CD4-positive, CD25-positive, alpha-beta regulatory T cell (primary cell): ENCODE data around the gene BCL2A1. TPM values are rescaled to one million over a fixed set of nuclear protein-coding genes. Genes with fewer than 3 reads are reported as not detected.
A peak's percentile ranks its signal among the peaks of the same experiment; 100 is the strongest.

Experiments used
- ATAC-seq, 2 donors: fragments of 150-1000 bp; cut with Tn5 transposase; one replicate each; pipeline ENCODE4 v1.10.0; 2021; ENCODE audit warnings: low read depth in 2 of 2, moderate number of reproducible peaks in 2 of 2, moderate library complexity in 1 of 2
- DNase-seq, 3 donors: peaks; one replicate each; pipeline versions ENCODE4 v3.0.0 to v3.0.0-alpha.2; 2012 to 2022; ENCODE audit warnings: mixed read lengths in 1 of 3
- H3K27ac ChIP-seq: one replicate; pipeline ENCODE4 v1.7.0; 2013; ENCODE audit warnings: mild to moderate bottlenecking, low read length; ENCODE audit not compliant: insufficient read depth, poor library complexity, severe bottlenecking
- H3K27me3 ChIP-seq: one replicate; pipeline ENCODE4 v1.7.0; 2013; ENCODE audit warnings: low read length; ENCODE audit not compliant: control insufficient read depth, insufficient read depth
- H3K36me3 ChIP-seq: one replicate; pipeline ENCODE4 v1.7.0; 2013; ENCODE audit warnings: mild to moderate bottlenecking, low read length, moderate library complexity; ENCODE audit not compliant: control insufficient read depth, insufficient read depth
- H3K4me1 ChIP-seq: 2 replicates; pipeline ENCODE4 v1.7.0; 2013; ENCODE audit warnings: mild to moderate bottlenecking, low read length; ENCODE audit not compliant: insufficient read depth, control insufficient read depth, poor library complexity, severe bottlenecking
- H3K4me3 ChIP-seq: one replicate; pipeline ENCODE4 v1.7.0; 2013; ENCODE audit warnings: low read depth, mild to moderate bottlenecking, low read length, moderate library complexity
- H3K9me3 ChIP-seq, 2 experiments: 1 replicate in 1 of 2; 2 replicates in 1 of 2; pipeline ENCODE4 v1.7.0; 2013; ENCODE audit warnings: low read length in 2 of 2, mild to moderate bottlenecking in 1 of 2, moderate library complexity in 1 of 2; ENCODE audit not compliant: control insufficient read depth in 2 of 2
- H3K27ac Mint-ChIP-seq, 3 donors: one replicate each; pipeline ENCODE4 v1.8.0; 2020 to 2022; ENCODE audit warnings: mild to moderate bottlenecking in 3 of 3, mixed read lengths in 3 of 3, moderate library complexity in 2 of 3
- H3K27me3 Mint-ChIP-seq: one replicate; pipeline ENCODE4 v1.8.0; 2022; ENCODE audit warnings: mild to moderate bottlenecking, mixed read lengths
- H3K36me3 Mint-ChIP-seq: one replicate; pipeline ENCODE4 v1.8.0; 2020; ENCODE audit warnings: mixed read lengths
- H3K4me1 Mint-ChIP-seq, 4 donors: one replicate each; pipeline ENCODE4 v1.8.0; 2020 to 2022; ENCODE audit warnings: mixed read lengths in 4 of 4, mild to moderate bottlenecking in 1 of 4
- H3K4me3 Mint-ChIP-seq, 4 donors: one replicate each; pipeline ENCODE4 v1.8.0; 2020 to 2022; ENCODE audit warnings: mild to moderate bottlenecking in 4 of 4, mixed read lengths in 4 of 4, moderate library complexity in 3 of 4
- H3K9me3 Mint-ChIP-seq, 7 donors: one replicate each; pipeline ENCODE4 v1.8.0; 2020 to 2022; ENCODE audit warnings: mixed read lengths in 7 of 7, mild to moderate bottlenecking in 3 of 7, moderate library complexity in 2 of 7
- polyA plus RNA-seq, 4 donors: library from polyadenylated mRNA; unstranded; fragments of 300-500 nt; fragmentation: Illumina TruSeq; gene quantifications; one replicate each; pipeline ENCODE4 v1.2.3, GENCODE V29; 2021
- total RNA-seq: library from RNA; stranded (reverse); gene quantifications from one replicate; pipeline ENCODE4 v1.2.3, GENCODE V29; 2022

The BCL2A1 gene
- total and polyA plus RNA-seq, 5 donors from 2014 or later = 12.3 to 25.4 (median 14.9) TPM

DNA sequence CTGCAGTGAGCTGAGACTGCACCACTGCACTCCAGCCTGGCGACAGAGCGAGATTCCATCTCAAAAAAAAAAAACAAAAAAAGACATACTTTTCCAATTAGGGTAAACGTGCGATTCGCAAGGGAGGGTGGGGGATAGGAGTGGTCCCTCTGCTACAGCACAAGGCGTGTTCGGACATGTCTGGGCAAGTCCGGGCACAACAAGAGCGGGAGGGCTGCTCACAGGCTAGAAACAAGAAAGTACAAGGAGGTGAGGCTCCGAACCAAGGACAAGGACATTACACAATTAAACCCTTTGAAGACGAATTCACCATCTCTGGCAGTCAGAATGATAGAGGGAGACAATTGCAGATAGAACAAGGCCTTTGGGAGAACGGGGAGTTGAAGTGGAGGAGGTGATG, 32.2 kb upstream of the BCL2A1 start:
- Histone ChIP-seq H3K4me3 (no peak overlapping the region), H3K9me3 (no peaks in the 10 kb centered on the region), H3K27me3 (no peaks in the 10 kb centered on the region), H3K36me3 (no peaks in the 10 kb centered on the region), H3K4me1 (no peaks in the 10 kb centered on the region), H3K27ac (no peak overlapping the region)
- ATAC-seq = no peak
- no peak overlapping the region for H3K27ac Mint-ChIP-seq
- H3K4me1 Mint-ChIP-seq = no peaks in the 10 kb centered on the region
- H3K4me3 Mint-ChIP-seq = peak overlapping the region in 1 of 4 donors; percentile 13
- H3K27me3 Mint-ChIP-seq = no peaks in the 10 kb centered on the region
- DNase-seq = peak in 1 of 3 donors; percentile 11
- H3K36me3 Mint-ChIP-seq = no peaks in the 10 kb centered on the region
- no peaks in the 10 kb centered on the region for H3K9me3 Mint-ChIP-seq

DNA sequence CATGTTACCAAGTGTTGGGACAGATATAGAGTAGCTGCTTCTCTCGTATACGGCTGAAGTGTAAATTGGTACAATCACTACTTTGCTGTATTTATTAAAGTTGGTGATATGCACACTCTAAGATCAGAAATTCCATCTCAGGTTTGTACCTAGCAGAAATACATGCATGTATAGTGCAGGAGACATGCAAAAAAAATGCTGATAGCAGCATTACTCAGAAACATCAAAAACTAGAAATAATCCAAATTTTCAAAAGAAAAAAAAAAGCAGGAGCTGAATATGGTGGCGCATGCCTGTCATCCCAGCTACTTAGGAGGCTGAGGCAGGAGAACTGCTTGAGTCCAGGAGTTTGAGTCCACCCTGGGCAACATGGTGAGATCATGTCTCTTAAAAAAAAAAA, 31.3 kb upstream of the BCL2A1 start:
- no peaks in the 10 kb centered on the region for H3K27me3 Mint-ChIP-seq

DNA sequence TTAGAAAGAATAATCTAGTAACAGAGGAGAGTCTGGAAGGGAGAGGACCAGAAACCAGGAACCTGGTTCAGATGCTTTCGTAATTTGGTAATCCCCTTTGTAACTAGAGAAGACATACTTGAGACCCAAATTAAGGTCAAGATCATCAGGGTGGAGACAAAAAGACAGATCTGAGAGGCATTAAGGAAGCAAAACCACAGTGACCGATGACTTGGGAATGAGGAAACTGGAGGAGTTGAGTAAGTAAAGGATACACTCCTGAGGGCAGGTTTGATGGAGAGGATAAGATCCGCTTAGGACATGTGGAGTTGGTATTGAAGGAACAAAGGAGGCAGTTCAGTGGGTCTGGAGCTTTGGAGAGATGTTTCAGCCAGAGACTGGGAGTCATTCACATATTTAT, 23.6 kb upstream of the BCL2A1 start:
- H3K9me3 Mint-ChIP-seq = no peaks in the 10 kb centered on the region
- no peak overlapping the region for H3K27ac Mint-ChIP-seq
- H3K36me3 Mint-ChIP-seq = no peaks in the 10 kb centered on the region
- Histone ChIP-seq H3K4me3 (no peak overlapping the region), H3K36me3 (no peaks in the 10 kb centered on the region), H3K9me3 (no peaks in the 10 kb centered on the region), H3K4me1 (no peaks in the 10 kb centered on the region), H3K27me3 (no peaks in the 10 kb centered on the region), H3K27ac (no peak overlapping the region)
- ATAC-seq (no peak), DNase-seq (no peak)
- H3K4me3 Mint-ChIP-seq = no peak overlapping the region
- H3K4me1 Mint-ChIP-seq = peaks cover 3 to 7% (median 5%) of the 10 kb centered on the region in 4 donors
- peaks cover 11% of the 10 kb centered on the region for H3K27me3 Mint-ChIP-seq

More for the DNA sequence above, 31.3 kb upstream of the BCL2A1 start:
- no peak for DNase-seq
- Histone ChIP-seq H3K9me3 (no peaks in the 10 kb centered on the region), H3K4me3 (no peak overlapping the region), H3K4me1 (no peaks in the 10 kb centered on the region), H3K27me3 (no peaks in the 10 kb centered on the region), H3K27ac (no peak overlapping the region), H3K36me3 (no peaks in the 10 kb centered on the region)
- no peak for ATAC-seq
- H3K9me3 Mint-ChIP-seq = no peaks in the 10 kb centered on the region
- no peaks in the 10 kb centered on the region for H3K4me1 Mint-ChIP-seq
- H3K36me3 Mint-ChIP-seq = no peaks in the 10 kb centered on the region
- H3K27ac Mint-ChIP-seq = no peak overlapping the region
- H3K4me3 Mint-ChIP-seq = no peak overlapping the region

DNA sequence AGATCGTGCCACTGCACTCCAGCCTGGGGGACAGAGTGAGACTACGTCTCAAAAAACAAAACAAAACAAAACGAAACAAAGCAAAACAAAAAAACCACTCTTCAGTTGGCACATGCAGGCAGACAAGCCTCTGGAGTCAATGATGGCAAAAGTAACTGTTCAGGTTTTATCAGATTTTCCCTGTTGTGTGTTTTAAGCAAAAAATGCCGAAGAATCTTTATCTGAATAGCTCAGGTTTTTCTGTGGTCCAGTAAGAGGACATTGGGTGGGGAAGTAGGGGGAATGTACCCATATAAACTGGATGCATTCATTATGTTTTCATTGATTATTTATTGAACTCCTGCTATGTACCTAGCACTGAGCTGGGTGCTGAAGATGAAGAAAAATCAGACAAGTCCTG, 20.8 kb upstream of the BCL2A1 start:
- ATAC-seq (no peak), DNase-seq (no peak)
- Mint-ChIP-seq H3K4me1 (peaks cover 3 to 7% (median 5%) of the 10 kb centered on the region in 4 donors), H3K36me3 (no peaks in the 10 kb centered on the region), H3K27ac (no peak overlapping the region), H3K27me3 (peaks cover 11% of the 10 kb centered on the region), H3K4me3 (no peak overlapping the region), H3K9me3 (no peaks in the 10 kb centered on the region)
- no peaks in the 10 kb centered on the region for H3K9me3 ChIP-seq
- no peak overlapping the region for H3K4me3 ChIP-seq
- no peaks in the 10 kb centered on the region for H3K27me3 ChIP-seq
- H3K4me1 ChIP-seq = no peaks in the 10 kb centered on the region
- no peak overlapping the region for H3K27ac ChIP-seq
- no peaks in the 10 kb centered on the region for H3K36me3 ChIP-seq

DNA sequence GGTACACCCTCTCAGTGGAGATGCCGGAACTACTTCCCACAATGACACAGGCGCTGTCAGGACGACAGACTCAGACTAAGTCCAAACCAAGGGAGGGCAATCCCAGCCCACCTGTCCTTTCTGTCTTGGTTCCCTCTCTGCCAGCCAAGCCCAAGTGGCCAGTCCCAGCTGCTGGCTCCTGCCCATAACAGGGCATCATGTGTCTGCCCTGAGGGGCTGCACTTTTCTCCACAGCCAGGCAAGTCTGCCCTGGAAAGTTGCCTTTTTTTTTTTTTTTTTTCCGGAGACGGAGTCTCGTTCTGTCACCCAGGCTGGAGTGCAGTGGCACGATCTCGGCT, 20.0 kb upstream of the BCL2A1 start:
- no peaks in the 10 kb centered on the region for H3K9me3 Mint-ChIP-seq
- H3K36me3 Mint-ChIP-seq = no peaks in the 10 kb centered on the region
- H3K27me3 ChIP-seq = no peaks in the 10 kb centered on the region
- H3K36me3 ChIP-seq = no peaks in the 10 kb centered on the region
- DNase-seq (no peak), ATAC-seq (no peak)
- no peak overlapping the region for H3K4me3 Mint-ChIP-seq
- H3K27ac Mint-ChIP-seq = no peak overlapping the region
- H3K4me1 Mint-ChIP-seq = peaks cover 3 to 7% (median 5%) of the 10 kb centered on the region in 4 donors
- H3K9me3 ChIP-seq = no peaks in the 10 kb centered on the region
- H3K27me3 Mint-ChIP-seq = peaks cover 11% of the 10 kb centered on the region
- no peak overlapping the region for H3K4me3 ChIP-seq
- no peak overlapping the region for H3K27ac ChIP-seq
- H3K4me1 ChIP-seq = no peaks in the 10 kb centered on the region

DNA sequence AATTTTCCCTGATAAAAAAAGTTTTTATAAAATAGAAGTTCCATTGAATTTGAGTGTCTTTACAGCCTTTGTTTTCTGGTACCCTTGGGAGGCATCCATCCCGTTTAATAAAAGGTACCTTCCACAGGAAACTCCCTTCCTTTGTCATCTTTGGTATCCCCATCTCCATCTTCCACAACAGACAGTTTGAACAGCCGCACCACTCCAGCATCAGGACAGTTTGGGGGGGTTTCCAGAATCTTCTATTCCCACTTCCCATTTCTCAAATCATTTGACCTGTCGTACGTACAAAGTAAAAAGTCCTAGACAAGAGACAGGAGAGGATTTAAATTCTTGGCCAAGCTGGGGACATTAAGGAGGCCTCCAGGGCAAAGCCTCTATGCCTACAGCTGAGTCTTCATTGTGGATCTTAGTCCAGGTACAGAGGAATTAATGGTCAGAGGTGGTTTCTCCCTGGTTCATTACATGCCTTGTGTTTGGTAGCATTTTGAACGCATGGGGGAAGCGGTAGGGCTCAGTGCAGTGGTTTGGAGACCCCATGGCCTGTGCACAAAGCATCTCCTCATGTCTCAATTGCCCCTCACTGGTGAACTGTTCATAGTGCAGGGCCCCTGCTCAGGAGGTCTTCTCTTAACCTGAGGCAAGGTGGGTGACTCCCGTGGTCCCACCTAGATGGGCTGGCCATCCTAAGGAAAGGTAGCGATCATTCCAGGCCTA, 19.4 kb upstream of the BCL2A1 start:
- ATAC-seq (no peak), DNase-seq (no peak)
- Histone ChIP-seq H3K27ac (no peak overlapping the region), H3K9me3 (no peaks in the 10 kb centered on the region), H3K27me3 (no peaks in the 10 kb centered on the region), H3K4me1 (no peaks in the 10 kb centered on the region), H3K4me3 (no peak overlapping the region), H3K36me3 (no peaks in the 10 kb centered on the region)
- Mint-ChIP-seq H3K4me1 (peaks cover 3 to 7% (median 5%) of the 10 kb centered on the region in 4 donors), H3K4me3 (no peak overlapping the region), H3K27ac (no peak overlapping the region), H3K9me3 (no peaks in the 10 kb centered on the region), H3K36me3 (no peaks in the 10 kb centered on the region), H3K27me3 (peaks cover 11% of the 10 kb centered on the region)

DNA sequence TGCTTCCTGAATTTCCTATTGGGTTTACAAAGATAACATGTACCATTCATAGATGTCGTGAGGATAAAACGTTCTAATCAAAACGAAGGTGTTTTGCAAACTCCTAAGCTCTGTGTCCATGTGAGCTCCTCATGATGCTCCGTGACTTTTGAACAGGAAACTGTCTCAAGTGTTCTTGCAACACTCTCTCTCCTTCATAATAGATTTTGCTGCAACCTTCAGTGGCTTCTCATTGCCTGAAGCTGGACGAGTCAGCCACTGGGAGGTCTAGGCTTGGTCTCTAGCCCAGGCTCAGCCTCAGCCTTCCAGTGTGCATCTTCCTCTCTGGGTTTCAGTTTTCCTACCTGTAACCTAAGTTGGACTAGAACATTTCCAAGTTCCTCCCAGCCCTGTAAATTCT, 18.7 kb upstream of the BCL2A1 start:
- DNase-seq = no peak
- Mint-ChIP-seq H3K27me3 (peaks cover 11% of the 10 kb centered on the region), H3K9me3 (no peaks in the 10 kb centered on the region), H3K36me3 (no peaks in the 10 kb centered on the region), H3K4me1 (peaks cover 3 to 7% (median 5%) of the 10 kb centered on the region in 4 donors), H3K4me3 (peak overlapping the region in 1 of 4 donors; percentile 12), H3K27ac (no peak overlapping the region)
- ATAC-seq = no peak
- Histone ChIP-seq H3K27ac (no peak overlapping the region), H3K9me3 (no peaks in the 10 kb centered on the region), H3K4me3 (no peak overlapping the region), H3K4me1 (no peaks in the 10 kb centered on the region), H3K27me3 (no peaks in the 10 kb centered on the region), H3K36me3 (no peaks in the 10 kb centered on the region)

DNA sequence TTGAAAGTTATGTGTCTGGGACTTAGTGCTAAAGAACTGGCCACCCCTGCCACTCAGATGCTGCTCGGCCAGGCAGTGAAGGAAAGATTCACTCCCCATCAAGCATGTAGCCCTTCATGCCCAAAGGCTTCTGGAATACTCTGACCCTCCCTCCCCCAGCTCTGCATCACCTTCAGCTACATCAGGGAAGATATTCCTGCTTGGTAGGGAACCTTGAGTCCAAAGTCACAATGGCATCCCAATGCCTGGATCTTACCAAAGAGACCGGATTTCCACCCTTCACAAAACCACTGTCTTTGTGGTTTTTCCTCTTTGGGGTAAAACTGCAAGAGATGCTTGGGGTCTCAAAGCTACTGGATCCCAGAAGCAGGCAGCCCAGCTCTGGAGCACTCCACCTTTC, 18.2 kb upstream of the BCL2A1 start:
- Mint-ChIP-seq H3K27me3 (peaks cover 11% of the 10 kb centered on the region), H3K9me3 (no peaks in the 10 kb centered on the region), H3K27ac (peak overlapping the region in 1 of 3 donors; percentile 4), H3K36me3 (no peaks in the 10 kb centered on the region), H3K4me1 (peaks cover 3 to 7% (median 5%) of the 10 kb centered on the region in 4 donors), H3K4me3 (peak overlapping the region in 1 of 4 donors; percentile 12)
- H3K9me3 ChIP-seq = no peaks in the 10 kb centered on the region
- DNase-seq (no peak), ATAC-seq (no peak)
- no peaks in the 10 kb centered on the region for H3K27me3 ChIP-seq
- H3K36me3 ChIP-seq = no peaks in the 10 kb centered on the region
- no peak overlapping the region for H3K27ac ChIP-seq
- H3K4me3 ChIP-seq = no peak overlapping the region
- H3K4me1 ChIP-seq = no peaks in the 10 kb centered on the region
